HG03159 (cell line): ENCODE data around the gene PYGL.
"Not testable (repeated sequence)": the region's sequence is repeated elsewhere in the genome, so short reads cannot be mapped to it uniquely, and the experiment has no call there.

Experiments used
- ATAC-seq: cut with Tn5 transposase; IDR thresholded peaks from one replicate; pipeline ENCODE4 v1.9.1; 2021; ENCODE audit warnings: mild to moderate bottlenecking, moderate library complexity; ENCODE audit not compliant: unreplicated experiment

Gene PYGL

DNA sequence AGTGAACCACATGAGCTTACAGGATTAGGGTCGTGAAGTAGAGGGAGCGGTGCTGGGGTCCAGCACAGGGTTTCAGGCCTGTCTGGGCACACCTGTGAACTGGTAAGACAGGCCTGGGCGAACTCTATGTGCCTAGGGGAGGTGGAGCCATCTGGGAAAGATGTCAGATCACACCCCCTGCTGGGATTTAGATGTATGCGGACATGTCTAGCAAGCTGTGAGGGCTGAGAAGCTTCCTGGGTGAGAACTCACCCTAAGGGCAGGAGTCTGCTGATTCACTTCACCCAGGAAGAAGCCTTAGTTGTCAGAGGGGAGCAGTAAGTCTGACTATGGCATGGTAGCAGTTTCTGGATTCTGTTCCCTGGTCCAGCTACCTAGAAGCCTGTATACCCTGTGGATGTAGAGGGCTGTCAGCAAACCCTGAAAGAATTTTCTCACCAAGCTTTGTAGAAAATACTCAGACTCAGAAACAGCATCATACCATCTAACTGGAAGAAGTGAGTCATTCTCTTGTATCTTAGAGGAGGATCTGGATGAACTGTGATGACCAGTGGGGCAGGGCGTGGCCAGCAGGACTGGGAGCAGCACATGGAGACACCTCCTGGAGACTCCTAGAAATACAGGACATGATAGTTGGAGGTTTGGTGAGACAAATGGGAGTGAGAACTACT, 11.2 kb upstream of the PYGL start:
- ATAC-seq = no peak

DNA sequence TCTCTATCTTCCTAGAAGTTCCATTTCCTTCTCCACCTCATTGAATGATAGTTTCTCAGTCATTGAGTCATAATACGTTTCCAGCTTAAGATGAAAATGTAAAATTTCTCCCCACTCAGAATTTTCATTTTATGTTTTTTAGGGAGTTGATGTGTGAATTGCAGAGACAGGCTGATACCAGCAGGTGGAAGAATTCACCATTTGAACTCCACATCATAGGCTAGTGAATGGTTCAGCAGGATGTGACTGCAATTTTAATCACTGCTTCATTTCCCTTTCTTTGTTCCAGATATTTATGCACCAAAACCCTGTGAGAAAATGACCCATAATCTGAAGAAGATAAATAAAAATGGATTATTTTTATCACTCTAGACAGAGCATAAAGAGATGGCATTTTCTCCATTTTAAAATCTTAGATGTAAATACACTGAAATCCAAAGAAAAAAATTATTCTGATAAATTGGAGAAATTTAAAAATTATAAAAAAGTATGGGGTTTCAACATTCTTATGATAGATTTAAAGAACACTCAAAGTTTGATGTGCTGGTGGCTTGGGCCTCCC, 10.6 kb upstream of the PYGL start:
- no peak for ATAC-seq

DNA sequence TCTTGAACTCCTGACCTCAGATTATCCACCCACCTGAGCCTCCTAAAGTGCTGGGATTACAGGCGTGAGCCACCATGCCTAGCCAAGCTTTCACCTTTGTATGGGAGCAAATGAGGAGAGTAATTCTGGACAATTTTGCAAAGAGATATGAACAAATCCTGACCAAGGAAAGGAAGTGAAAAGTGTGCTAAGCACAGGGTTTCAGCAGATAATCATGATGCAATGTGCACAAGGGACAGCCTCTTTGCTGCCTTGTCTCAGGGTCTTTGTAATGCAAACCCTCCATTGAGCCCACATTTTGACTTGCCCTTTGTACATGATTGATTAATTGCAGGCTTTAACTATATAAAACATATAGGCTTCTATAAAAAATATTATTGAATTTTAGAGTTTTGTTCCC, 9.2 kb upstream of the PYGL start:
- no peak for ATAC-seq

DNA sequence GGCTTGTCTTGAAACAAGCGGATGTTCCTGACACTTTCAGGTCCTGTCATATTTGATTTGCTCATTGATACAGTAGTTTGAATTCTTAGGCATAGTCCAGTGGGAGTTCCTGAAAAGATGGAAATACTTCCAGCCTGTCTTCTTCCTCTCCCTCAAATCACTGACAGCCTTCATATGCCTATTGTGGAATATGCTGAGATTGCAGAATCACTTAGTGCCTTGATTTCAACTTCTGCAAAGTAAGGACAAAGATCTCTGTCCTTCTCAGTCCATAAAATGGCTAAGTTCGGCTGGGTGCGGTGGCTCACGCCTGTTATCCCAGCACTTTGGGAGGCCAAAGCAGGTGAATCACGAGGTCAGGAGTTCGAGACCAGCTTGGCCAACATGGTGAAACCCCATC, 6.7 kb upstream of the PYGL start:
- ATAC-seq = no peak

DNA sequence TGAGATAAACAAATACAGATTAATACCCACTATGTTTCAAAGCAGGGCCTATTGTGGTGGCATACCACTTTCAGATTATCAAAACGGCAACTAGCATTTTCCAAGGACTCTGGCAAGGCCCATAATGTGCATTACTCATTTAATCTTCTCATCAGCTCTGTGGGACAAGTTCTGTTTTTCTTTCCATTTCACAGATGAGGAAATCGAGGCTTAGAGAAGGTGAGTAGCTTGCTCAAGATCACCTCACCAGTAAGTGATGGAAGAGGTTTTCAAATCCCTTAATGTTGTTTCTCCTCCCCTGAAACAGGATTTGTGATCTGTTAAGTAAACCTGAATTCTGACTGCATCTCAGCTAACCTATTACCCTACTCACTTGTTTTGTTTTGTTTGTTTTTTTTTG, 3.9 kb upstream of the PYGL start:
- no peak for ATAC-seq

DNA sequence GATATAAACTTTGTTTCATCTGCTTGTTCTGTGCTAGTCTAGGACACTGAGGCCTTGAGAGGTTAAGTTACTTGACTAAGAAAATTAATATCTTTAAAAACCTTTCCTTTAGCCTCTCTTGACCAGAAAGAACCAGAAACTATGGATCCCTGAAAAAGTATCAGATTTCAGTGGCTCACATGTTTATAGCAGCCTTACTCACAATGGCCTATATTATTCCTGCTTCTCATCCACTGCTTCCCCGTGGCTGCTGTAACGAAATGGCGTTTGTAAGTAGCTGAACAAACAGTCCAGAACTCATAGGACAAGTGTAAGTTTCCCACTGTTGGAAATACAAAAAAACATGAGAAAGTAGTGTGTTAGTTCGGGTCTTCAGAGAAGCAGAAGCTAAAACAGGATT, 3.2 kb upstream of the PYGL start:
- ATAC-seq = no peak

DNA sequence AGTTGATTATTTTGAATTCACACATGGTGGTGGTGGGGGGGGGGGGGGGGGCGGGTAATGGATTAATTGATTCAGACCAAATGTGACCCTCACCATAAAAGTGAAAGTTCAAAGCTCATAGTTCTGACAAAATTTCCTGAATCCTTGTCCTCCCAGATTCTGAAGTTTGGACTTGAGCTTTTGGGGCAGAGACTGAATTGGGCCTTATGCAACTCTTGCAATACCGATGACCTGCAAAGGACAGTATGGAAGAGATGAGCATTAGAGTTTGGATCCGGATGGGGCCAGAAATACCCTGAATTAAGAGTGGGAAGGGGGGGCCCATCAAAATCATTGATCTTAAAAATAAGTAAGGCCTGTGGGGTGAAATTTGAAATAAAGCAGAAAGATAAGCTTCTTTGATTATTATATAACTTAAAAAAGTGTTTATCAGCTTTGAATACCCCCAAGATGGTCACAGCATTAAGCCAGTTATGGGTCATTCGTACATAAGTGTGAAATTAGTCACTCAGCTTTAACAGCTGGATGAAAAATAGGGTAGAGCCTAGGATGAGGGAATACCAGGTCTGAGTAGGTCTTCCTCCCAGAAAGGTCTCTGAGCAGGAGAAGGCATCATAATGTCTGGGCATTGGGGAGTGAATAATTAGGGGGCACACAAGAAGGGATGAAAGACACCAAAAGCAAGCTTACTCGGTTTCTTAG, 2.1 kb upstream of the PYGL start:
- ATAC-seq = no peak

DNA sequence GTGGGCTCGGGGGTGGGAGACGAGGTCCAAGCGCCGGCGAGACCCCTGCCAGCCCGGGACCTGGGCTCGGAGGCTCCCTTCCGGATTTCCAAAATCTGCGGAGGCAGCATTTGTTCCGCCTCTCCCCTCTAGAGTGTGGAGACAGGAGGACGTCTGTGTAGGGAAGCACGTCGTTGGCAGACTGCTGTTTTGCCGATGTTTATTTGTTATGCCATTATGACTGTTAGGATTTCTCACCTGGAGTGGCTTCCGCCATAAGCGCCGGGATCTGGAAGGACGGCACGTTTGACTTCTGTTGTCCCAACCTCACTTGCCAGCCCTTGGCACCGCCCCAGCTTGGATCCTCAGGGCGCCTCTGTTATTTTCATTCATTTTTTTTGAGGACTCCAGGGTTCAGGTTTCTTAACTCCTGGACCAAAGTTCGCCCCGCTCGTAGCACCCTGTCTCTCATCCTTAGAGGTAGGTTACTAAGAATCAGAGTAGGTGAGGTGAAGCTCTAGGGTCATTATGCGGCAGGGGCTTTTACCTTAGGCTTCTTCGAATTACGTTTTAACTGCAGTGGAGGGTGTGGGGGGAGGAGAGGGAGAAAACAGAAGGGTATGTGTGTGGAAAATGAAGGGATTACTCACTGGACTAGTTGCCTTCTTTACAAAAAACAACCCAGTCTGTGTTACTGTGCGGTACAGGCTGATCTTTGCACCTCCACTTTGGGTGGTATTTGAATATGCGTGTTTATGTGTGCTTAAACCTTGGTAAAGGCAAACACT, 547 bp upstream of the PYGL start:
- peak; percentile 13 for ATAC-seq

DNA sequence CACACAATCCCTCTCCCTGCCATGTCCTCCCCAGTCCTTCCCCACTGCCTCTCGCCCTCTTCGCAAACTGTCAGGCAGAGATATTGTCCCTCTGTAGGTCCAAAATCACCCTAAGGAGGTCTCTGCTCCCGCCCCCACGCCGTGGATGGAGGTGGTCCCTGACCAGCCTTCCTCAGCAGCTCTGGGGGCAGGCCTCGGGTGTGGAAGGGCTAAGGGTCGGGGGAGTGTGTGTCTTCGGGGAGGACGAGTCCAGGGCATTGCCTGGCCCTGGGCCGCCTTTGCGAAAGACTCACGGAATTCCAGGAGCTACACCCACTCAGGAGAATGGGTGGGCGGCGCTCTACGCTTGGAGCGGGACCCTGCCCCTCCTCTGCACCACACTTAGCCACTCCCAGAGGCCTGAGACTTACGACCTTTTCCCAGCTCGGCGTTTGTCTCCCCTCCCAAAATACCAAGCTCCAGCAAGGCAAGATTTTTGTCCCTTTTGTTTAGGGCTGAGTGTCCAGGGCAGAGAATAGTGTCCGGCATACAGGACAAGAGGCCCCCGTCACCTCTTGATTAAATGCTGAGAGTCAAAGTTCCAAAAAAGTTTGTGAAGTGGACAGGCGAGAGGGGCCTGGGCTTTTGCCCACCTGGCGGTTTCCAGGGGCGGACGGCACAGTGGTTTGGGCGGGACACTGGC, 881 bp downstream of the PYGL start:
- no peak for ATAC-seq

DNA sequence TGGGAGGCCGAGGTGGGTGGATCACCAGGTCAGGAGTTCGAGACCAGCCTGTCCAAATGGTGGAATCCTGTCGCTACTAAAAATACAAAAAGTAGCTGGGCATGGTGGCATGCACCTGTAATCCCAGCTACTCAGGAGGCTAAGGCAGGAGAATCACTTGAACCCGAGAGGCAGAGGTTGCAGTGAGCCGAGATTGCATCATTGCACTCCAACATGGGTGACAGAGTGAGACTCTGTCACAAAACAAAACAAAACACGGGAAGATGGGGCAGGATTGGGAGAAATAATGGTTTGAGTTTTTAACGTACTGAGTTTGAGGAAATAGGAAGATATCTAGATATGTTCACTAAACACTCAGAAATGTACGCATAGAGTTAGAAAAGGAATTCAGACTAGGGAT, 2.6 kb downstream of the PYGL start:
- not testable (repeated sequence) for ATAC-seq

DNA sequence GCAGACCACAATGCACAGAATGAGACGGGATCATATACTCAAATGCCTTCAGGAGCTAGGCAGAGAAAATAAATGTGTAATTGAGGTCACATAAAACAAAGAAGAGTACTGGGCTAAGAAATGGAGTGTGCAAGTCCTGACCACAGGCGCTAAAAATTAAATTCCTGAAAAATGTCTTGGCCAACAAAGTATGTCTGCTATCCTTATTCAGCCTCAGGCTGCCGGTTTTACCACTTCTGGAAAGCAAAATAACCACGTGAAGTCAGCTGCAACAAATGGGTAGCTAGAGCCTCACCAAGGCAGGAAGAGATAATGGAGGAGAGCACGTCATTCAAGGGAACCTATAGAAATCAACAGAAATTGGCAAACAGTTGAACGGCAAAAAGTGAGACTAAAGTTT, 3.1 kb downstream of the PYGL start:
- no peak for ATAC-seq

DNA sequence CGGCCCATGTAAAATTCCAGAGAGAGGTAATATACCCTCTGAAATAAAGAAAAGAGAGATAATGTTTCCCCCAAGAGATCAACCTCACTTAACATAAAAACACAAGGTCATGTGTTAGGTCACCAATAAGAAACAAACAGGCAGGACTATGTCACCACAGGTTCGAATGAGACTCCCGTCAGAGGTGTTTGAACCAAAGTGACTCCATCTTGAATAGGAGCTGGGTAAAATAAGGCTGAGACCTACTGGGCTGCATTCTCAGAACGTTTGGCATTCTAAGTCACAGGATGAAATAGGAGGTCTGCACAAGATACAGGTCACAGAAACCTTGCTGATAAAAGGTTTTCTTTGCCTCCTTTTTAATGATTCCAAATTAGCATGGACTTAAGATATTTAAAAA, 6.5 kb downstream of the PYGL start:
- ATAC-seq = no peak

DNA sequence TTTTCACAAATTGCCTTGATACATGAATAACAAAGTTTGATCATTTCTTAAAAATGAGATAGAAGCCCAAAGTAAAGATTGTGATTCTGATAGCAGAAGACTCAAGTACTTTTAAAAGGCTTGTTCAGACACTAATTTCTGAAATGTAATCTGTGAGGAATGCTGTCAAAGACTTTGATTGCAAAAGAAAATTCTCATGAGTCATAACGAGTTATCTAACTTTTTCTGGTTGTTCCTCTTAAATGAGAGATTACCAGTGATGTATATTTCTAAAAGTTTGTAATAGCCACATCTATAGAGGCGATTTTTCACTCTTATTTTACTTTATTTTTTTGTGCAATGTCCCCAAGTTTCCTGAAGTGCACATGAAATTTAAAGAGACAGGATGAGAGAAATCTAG, 7.0 kb downstream of the PYGL start:
- ATAC-seq = no peak

DNA sequence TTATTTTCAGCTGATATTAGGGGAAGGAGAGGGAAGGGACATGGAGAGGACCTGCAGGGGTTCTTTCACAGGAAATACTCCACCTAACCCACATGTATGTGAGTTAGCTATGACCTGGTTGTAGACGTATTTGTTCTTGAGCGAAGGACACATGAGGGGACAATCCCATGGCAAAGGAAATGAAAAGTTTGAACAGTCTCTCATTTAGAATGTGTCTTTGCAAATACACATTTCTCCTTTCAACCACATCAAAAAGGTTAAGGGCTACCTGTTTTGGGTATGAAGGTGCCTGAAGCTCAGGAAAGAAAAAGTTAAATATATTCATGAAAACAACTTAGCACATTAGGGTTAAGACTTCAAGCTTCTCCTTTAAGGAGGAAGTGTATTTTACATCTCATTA, 7.4 kb downstream of the PYGL start:
- ATAC-seq = no peak

DNA sequence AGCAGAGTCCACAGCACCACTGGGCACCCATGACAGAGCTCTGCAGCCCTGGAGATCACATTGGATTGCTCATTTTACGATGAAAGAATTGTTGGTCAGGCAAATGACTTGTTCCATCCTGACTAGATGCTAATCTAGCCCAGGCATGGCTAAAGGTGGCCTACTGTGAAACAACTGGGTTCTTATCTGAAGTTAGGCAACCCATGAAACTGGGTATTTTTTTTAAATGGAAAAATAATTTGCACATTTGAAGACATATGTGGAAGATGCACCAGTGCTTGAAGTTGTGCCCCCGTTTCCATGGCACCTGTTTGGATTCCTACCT, 8.3 kb downstream of the PYGL start:
- no peak for ATAC-seq

DNA sequence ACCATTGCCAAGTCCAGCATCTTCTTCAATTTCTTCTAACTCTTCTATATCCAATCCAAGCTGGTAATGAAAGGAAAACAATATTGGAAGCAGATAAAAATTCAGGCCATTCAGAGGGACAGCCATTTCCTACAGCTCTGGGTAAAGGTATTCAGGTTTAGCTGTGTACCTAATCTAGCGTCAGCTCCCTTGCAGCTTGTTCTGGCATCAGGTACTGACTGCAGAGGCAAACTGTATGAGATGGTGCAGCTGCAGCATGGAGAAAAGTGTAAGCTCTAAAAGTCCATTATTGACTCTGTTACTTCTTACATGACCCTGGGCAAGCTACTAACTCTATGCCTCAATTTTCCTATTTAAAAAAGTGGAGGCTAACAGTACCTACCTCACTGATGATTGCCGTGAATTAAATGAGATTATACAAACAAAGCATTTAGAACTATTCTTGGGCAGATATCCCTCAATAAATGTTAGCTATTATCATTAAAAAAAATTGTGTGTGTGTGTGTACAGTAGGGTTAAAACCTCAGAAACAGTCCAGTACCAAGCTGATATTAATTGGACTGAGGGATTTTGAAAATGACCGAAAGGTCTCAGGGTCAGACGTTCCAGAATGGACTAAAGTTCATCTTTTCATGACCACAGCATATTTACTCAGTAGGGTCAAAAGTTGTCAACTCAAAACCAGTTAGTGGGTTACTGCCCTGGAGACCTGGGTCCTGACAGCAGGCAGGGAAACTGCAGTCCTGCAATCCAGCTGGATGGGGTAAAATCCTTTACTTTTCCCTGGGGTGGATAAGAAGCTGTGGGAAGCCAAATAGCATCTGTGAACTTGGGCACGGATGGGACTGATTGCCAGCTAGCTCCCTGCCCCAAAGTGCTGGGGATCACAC, 8.9 kb downstream of the PYGL start:
- no peak for ATAC-seq

DNA sequence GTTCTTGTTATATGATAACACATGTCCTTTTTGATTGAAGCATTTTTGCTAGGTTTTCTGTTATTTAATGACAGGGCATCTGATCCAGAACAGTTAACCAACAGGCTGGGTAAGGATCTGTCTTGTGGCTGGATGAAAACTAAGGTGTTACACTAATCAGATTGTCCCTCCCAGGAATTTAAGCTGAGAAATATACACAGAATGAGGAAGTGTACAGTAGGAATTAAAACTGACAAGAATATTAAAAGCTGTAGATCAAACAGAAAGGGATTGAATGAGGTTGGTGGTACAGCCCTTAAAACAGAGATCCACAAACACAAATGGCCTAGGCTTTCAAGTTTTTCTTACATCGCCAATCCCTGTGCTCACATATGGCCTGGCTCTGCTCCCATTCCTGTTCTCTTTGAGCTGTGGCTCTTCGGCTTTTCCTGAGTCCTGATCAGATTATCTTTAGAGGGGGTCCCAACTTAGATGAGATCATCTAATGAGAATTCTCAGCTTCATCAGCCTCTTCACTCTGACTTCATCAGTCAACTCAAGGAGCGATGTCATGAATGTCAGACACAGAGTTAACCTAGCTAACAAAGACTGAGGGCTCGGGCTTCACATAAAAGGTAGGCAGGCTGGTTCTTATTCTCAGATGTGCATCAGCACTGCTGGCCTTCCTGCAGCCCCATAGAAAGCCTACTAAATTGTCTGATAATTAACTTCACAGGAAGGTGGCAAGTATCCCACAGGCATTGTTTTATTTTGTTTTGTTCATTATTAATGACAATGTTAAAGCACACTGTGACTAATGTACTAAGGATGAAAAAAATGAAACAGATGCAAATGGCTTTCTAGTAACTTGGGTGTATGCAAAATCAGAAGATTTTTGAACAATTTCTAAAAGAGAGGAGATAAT, 11.4 kb downstream of the PYGL start:
- no peak for ATAC-seq

DNA sequence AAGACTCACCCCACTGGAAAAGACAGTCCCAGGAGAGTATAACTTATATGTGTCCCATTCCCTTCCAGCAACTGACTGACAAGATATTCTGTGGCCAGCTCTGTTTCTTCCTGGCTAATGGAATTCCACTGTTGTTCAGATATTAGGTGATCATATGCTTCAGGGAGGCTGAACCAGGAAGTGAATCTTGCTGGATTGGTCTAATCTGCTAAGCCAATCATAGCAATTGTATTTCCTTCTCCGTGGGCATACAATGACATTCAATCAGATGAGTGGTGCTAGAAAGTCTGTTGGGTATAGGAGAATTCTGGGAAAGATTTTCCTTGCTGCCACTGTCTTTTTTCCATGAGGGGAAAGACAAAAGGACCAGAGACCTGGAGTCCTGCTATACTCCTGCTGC, 12.1 kb downstream of the PYGL start:
- ATAC-seq = no peak

DNA sequence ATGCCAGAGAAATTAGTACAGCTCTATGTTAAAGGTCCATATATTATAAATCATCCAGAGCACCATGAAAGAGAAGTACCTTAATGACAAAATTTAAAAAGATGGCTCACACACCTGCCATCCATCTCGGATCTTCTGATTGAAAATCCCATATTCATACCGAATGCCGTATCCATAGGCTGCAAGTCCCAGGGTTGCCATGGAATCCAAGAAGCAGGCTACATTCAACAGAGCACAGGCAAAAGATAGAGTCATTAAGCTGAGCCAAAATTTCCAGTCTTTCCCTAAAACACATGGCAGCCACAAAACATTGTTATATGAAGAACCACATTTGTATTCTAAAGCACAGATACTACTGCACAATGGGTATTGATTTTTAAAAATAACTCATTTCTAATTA, 12.7 kb downstream of the PYGL start:
- ATAC-seq = no peak
